Stimulated activated CD8-positive, alpha-beta memory T cell treated with anti-CD3 and anti-CD28 coated beads, Interleukin-7, amount 100 ng/mL, for 1 hour (primary cell): ENCODE data around the gene DPY30.
A peak's percentile ranks its signal among the peaks of the same experiment; 100 is the strongest.

Experiments
- DNase-seq, 2 donors: peaks; one replicate each; pipeline ENCODE4 v3.0.0-alpha.2; 2020; ENCODE audit warnings: low read depth in 2 of 2

Gene DPY30

GRCh38 chr2:32009516-32010256, 29.9 kb downstream of the DPY30 start:
- peak in 1 of 2 donors; percentile 14 for DNase-seq

DNA sequence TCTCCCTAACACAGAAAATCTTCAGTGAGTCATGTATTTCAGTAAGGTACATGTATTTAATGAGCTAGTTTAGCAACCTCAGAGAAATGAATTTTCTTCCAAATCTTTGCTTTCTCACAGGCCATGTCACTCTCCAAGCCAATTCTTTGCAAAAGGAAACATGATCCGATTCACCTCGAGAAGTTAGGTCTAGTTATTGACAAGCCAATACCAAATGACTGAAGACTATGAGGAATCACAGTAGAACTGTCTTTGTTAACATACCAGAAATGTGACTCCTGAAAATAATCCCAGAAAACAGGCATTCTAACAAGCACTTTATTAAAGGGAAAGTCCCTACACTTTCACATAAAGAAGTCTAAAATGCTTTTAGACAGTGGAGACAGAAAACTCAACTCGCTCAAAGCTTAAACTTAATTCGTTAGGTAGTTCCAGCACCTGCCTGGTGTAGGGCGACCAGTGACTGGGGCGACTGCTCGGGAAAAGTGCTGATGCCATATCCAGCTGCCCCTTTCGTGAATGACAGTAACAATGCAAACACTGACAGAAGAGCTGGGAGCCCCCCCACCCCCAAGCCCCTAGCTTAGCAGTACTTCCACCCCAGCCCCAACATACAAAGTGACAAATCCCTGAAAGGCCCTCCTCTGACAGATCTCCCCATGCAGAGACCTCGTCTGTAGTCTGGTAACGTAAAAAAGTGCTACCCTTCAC, 30.6 kb downstream of the DPY30 start:
- no peak for DNase-seq

DNA sequence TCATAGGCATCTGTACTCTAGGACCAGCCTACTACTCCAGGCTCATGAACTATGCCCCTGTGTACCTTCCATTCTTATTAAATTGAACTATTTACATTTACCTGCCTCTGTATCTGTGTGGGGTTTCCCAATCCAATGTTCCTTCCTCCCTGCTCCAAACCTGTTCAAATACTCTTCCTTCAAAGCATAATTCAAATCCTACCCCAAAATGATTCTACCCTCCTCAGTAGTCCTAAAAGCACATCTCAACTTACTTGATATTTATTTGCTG, 32.5 kb downstream of the DPY30 start:
- no peak for DNase-seq

GRCh38 chr2:32005371-32005976, 34.1 kb downstream of the DPY30 start:
- DNase-seq, result no peak

- DNase-seq, result no peak
Observed at GRCh38 chr2:32003791-32004190, 35.8 kb downstream of the DPY30 start.

DNA sequence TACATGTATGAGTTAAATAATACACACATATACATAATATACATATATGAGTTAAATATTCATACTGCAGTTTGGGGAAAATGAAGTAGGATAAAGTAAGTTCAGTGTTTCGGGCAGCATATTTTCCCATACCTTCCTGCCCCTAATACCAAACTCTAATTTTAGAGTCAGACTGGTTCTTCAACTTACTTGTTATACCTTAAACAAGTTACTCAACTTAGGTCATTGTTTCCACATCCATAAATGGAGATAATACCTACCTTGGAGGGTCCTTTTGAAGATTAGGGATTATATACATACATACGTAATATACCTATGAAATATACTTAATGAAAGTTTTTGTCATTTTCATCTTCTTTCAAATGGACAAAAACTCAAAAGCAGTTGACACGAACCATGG, 37.2 kb downstream of the DPY30 start:
- DNase-seq, result no peak

- no peak for DNase-seq
Observed at GRCh38 chr2:31999438-31999837, 40.2 kb downstream of the DPY30 start.

DNA sequence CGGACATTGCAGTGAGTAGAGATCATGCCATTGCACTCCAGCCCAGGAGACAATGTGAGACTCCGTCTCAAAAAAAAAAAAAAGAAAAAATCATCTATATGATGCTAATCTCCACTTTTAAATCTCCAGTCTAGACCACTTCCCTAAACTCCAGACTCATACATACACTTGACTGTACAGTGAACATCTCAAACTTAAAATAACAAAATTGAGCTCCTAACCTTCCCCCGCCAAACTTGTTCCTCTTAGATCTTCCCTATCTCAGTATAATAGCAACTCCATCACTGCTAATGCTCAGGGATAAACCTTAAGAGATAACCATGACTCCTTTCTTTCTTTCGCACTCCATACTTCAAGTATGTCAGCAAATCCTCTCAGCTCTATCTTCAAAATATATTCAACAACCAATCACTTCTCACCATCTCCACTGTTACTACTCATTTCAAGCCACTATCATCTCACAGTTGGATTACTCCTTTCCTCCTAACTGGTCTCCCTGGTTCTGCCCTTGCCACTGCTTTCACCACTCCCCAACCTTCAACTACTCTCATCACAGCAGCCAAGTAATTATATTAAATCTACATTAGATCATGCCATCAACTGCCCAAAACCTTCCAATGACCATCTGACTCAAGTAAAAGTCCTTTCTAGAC, 40.7 kb downstream of the DPY30 start:
- no peak for DNase-seq

DNA sequence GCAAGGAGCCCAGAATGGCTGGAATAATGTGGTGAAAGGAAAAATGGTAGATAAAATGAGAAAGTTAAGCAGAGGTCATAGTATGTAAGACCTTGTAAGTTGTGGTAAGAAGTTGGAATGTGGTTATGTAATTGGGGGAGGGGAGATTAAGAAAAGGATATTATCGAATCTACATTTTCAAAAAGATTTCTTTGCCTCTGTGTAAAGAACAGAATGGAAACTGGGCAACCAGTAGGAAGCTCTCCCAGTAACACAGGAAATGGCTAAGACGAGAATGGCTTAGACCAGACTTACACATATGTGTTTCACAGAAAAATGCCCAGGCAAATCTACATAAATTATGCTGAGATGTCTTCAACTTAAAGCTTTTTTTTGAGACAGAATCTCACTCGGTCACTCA, 42.0 kb downstream of the DPY30 start:
- DNase-seq, result no peak

DNA sequence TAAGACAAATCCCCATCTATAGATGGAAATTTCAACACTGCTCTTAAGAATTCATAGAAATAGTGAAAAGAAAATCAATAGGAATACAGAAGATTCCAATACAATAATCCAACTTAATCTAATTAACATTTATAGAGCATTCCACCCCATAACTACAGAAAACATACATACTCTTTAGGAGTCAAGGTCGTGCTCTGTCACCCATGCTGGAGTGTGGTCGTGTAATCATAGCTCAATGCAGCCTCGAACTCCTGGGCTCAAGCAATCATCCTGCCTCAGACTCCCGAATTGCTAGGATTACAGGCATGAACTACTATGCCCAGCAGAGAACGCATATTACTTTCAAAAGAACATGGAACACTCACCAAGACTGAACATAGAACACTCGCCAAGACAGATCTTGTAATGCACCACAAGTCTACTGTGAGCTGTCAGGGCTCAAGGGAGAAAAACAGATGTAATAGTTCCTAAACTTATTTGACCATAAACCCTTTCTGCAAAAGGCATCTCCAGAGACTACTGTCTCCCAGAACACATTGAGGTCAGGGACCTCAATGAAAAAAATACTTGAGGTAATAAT, 42.9 kb downstream of the DPY30 start:
- no peak for DNase-seq

GRCh38 chr2:31992934-31993333, 46.7 kb downstream of the DPY30 start:
- DNase-seq, result no peak

DNA sequence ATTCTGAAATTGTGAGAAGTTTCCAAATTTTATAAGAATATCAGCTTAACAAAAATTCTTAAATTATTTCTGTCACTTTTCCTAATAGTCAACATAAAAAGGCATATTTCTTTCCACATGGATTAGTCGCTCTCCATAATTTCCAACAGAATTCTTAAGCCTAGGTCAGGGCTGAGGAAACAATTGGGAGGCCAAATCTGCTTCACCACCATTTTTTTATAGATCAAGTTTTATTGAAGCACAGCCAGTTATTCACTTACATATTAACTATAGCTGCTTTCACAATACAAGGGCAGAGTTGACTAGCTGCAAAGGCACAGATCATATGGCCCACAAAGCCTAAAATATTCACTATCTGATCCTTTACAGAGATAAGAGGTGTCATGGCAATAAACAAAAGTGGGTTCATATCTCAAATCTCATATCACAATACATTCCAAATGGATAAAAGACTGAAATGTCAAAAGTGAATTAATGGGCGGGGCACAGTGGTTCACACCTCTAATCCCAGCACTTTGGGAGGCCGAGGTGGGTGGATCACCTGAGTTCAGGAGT, 47.5 kb downstream of the DPY30 start:
- DNase-seq, result no peak

DNA sequence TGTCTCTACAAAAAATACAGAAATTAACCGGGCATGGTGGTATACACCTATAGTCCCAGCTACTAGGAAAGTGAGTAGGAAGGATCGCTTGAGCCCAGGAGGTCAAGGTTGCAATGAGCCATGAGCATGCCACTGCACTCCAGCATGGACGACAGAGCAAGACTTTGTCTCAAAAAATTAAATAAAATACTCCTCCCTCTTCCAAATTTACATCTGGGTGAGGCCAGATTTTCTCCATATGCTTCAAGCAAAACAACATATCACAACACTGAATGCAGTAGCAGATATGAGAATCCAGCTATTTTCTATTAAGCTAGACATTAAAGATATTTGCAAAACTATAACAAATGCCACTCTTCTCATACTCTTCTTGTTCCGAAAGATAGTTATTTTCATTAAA, 49.7 kb downstream of the DPY30 start:
- no peak for DNase-seq

DNA sequence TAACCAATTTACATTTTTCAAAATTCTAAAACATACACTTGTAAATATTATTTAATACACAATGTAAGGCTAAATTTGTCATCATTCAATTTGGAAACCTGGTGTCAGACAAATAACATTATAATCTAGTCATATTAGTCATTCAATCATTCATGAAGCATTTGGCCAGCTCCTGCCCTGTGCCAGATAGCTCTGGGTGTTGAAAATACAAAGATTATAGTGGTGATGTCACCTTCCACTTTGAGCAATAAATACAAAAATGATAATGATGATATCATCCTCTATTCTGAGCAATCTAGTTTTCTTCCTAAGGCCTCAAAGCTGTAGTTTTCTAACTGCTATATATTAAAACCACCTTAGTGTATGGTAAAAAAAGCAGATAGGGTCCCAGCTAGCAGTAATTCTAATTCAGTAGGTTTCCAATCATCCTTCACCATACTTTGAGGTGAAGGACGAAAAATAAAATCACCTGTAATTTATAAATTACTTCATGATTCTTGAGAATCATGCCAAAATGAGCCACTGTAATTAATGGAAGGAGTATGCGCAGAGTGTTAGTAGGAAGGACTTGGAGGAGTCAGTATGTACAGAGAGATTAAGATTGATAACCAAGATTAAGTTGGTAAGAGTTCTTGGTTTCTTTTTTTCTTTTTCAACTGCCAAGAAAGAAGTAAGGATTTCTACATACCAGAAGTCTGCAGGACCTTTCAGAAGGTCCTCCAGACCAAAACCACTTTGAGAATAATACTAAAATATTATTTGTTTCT, 52.0 kb downstream of the DPY30 start:
- DNase-seq, result no peak

GRCh38 chr2:31986906-31987305, 52.7 kb downstream of the DPY30 start:
- no peak for DNase-seq

DNA sequence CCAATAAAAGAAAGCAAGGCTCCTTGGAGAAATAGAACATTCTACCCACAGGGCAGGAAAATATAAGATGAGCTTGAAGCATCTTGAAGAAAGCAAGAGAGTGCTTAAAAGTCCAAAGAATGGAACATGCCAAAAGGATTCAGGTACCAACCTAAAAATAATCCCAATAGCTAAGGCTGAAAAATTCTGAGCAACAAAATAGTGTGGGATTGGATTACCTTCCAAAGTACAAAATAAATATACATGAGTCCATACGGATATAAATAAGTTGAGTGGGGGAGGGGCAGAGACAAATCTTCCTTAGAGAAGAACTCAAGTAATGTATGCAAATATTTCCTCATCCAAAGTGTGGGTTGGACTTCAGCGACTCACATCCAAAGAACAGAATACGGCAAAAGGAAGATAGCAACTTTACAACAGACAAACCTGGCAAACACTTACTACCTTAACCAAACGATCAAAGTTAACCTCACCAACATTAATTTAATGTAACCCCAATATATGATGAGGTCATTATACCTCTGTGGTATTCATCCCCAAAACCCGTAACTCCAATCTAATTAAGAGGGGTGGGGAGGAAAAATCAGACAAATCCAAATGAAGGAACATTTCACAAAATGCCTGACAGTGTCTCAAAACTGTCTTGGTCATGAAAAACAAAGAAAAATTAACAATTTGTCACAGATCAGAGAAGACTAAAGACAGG, 55.7 kb downstream of the DPY30 start:
- no peak for DNase-seq

DNA sequence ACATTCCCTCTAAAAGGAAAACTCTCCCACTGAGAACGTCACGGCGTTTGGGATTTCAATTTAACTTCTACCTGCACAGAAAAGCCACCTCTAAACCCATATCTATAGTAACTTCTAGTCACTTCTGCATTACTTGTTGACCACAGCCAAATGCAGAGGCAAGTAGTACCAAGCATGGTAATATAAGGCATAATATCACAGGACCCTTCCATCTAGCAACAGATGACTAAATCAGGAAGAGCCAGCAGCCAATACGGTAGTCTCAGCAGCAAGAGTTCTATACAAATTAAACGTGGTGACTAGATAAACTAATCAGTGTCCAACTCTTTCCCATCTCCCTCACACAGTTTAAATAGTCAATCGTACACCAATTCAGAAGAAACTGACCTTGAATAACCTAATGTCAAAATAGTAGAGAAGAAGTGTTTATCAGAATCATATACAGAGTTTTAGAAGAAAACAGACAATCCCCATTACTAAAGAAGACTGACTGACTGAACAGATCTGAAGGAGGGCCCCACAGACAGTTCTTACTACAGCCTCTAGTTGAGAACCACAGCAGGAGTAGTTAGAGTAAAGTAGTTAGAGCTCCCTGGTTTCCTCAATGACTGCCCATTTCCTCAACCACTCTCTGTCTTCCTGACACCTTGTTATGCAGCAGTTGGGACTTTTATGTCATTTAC, 58.8 kb downstream of the DPY30 start:
- DNase-seq, result no peak

- no peak for DNase-seq
Observed at GRCh38 chr2:31979956-31980355, 59.6 kb downstream of the DPY30 start.

- DNase-seq, result no peak
Observed at GRCh38 chr2:31979018-31979417, 60.6 kb downstream of the DPY30 start.

- no peak for DNase-seq
Observed at GRCh38 chr2:31978436-31978835, 61.2 kb downstream of the DPY30 start.
